ENCODE results near the gene ADAM22.

- no peak for TF ChIP-seq POLR2A (IDR thresholded peaks at IDR 0.05; ENCODE audit: low read length)
- TF ChIP-seq, protein P1, sequence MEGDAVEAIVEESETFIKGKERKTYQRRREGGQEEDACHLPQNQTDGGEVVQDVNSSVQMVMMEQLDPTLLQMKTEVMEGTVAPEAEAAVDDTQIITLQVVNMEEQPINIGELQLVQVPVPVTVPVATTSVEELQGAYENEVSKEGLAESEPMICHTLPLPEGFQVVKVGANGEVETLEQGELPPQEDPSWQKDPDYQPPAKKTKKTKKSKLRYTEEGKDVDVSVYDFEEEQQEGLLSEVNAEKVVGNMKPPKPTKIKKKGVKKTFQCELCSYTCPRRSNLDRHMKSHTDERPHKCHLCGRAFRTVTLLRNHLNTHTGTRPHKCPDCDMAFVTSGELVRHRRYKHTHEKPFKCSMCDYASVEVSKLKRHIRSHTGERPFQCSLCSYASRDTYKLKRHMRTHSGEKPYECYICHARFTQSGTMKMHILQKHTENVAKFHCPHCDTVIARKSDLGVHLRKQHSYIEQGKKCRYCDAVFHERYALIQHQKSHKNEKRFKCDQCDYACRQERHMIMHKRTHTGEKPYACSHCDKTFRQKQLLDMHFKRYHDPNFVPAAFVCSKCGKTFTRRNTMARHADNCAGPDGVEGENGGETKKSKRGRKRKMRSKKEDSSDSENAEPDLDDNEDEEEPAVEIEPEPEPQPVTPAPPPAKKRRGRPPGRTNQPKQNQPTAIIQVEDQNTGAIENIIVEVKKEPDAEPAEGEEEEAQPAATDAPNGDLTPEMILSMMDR (IDR thresholded peaks at IDR 0.05) = no peak
These were observed 155.5 kb downstream of the ADAM22 start for GRCh38 chr7:88089561-88089960.

Measured in A549 (cell line).